ENCODE results near the gene ASCL3. TPM values are rescaled to one million over a fixed set of nuclear protein-coding genes. Genes with fewer than 3 reads are reported as not detected.
"Not testable (repeated sequence)": the region's sequence is repeated elsewhere in the genome, so short reads cannot be mapped to it uniquely, and the experiment has no call there.

ASCL3 gene
- total RNA-seq, 6 donors from 2014 or later = not detected

- no peak for ATAC-seq (ENCODE audit: low FRiP score in 2 of 2)
- 84 to 97% methylated on average over 5 of the region's 5 CpGs for WGBS, 2 donors
Observed at GRCh38 chr11:8985462-8985861, 42.6 kb upstream of the ASCL3 start.

GRCh38 chr11:8983552-8983951 lies 40.7 kb upstream of the ASCL3 start:
- no peaks in the 10 kb centered on the region for H3K9me3 ChIP-seq
- H3K4me3 ChIP-seq = no peak overlapping the region
- H3K36me3 ChIP-seq = no peaks in the 10 kb centered on the region
- no peak overlapping the region for H3K27ac ChIP-seq
- TF ChIP-seq POLR2AphosphoS5 (IDR thresholded peaks at IDR 0.05) = no peak
- ATAC-seq (ENCODE audit: low FRiP score in 2 of 2) = no peak
- 63 to 88% methylated on average over 2 of the region's 2 CpGs for WGBS, 2 donors
- no peak for DNase-seq
- no peaks in the 10 kb centered on the region for H3K27me3 ChIP-seq
- H3K4me1 ChIP-seq = no peaks in the 10 kb centered on the region

More at GRCh38 chr11:8985462-8985861, 42.6 kb upstream of the ASCL3 start:
- Histone ChIP-seq H3K4me1 (no peaks in the 10 kb centered on the region), H3K27me3 (no peaks in the 10 kb centered on the region), H3K27ac (no peak overlapping the region), H3K9me3 (no peaks in the 10 kb centered on the region), H3K4me3 (no peak overlapping the region), H3K36me3 (no peaks in the 10 kb centered on the region)
- TF ChIP-seq CTCF (IDR thresholded peaks at IDR 0.05) (no peak), EP300 (IDR thresholded peaks at IDR 0.05) (no peak), POLR2AphosphoS5 (IDR thresholded peaks at IDR 0.05) (no peak), POLR2A (IDR thresholded peaks at IDR 0.05) (no peak)
- no peak for DNase-seq

- H3K9me3 ChIP-seq = no peaks in the 10 kb centered on the region
- 79 to 85% methylated on average over 3 of the region's 3 CpGs for WGBS, 2 donors
- DNase-seq (no peak), ATAC-seq (ENCODE audit: low FRiP score in 2 of 2) (no peak)
- H3K27ac ChIP-seq = no peak overlapping the region
- no peak for TF ChIP-seq CTCF (IDR thresholded peaks at IDR 0.05)
- no peak for TF ChIP-seq EP300 (IDR thresholded peaks at IDR 0.05)
- no peak for TF ChIP-seq POLR2A (IDR thresholded peaks at IDR 0.05)
- no peak for TF ChIP-seq POLR2AphosphoS5 (IDR thresholded peaks at IDR 0.05)
- no peaks in the 10 kb centered on the region for H3K4me1 ChIP-seq
- no peaks in the 10 kb centered on the region for H3K36me3 ChIP-seq
- H3K27me3 ChIP-seq = no peaks in the 10 kb centered on the region
- no peak overlapping the region for H3K4me3 ChIP-seq
Observed at GRCh38 chr11:8980485-8980884, 37.7 kb upstream of the ASCL3 start.

- H3K4me1 ChIP-seq; H3K36me3 ChIP-seq; H3K27me3 ChIP-seq; DNase-seq; H3K4me3 ChIP-seq; H3K9me3 ChIP-seq; H3K27ac ChIP-seq; ATAC-seq (ENCODE audit: low FRiP score in 2 of 2): not testable (repeated sequence)
- 89 to 92% methylated on average over 5 of the region's 7 CpGs for WGBS, 2 donors
Observed at GRCh38 chr11:8979365-8979764, 36.5 kb upstream of the ASCL3 start.

- Histone ChIP-seq H3K27ac (no peak overlapping the region), H3K27me3 (no peaks in the 10 kb centered on the region), H3K4me3 (no peak overlapping the region), H3K4me1 (no peaks in the 10 kb centered on the region), H3K36me3 (no peaks in the 10 kb centered on the region), H3K9me3 (no peaks in the 10 kb centered on the region)
- 72 to 77% methylated on average over 3 of the region's 3 CpGs for WGBS, 2 donors
- DNase-seq (no peak), ATAC-seq (ENCODE audit: low FRiP score in 2 of 2) (no peak)
- TF ChIP-seq POLR2A (IDR thresholded peaks at IDR 0.05) (no peak), CTCF (IDR thresholded peaks at IDR 0.05) (no peak), EP300 (IDR thresholded peaks at IDR 0.05) (no peak), POLR2AphosphoS5 (IDR thresholded peaks at IDR 0.05) (no peak)
Observed at GRCh38 chr11:8973121-8973520, 30.3 kb upstream of the ASCL3 start.

GRCh38 chr11:8971924-8972316 lies 29.1 kb upstream of the ASCL3 start:
- no peak overlapping the region for H3K27ac ChIP-seq
- WGBS, 2 donors = 79 to 84% methylated on average over 1 of the region's 1 CpG
- no peaks in the 10 kb centered on the region for H3K9me3 ChIP-seq
- DNase-seq = no peak
- no peak for ATAC-seq (ENCODE audit: low FRiP score in 2 of 2)
- TF ChIP-seq CTCF (IDR thresholded peaks at IDR 0.05) (no peak), EP300 (IDR thresholded peaks at IDR 0.05) (no peak), POLR2AphosphoS5 (IDR thresholded peaks at IDR 0.05) (no peak), POLR2A (IDR thresholded peaks at IDR 0.05) (no peak)
- no peaks in the 10 kb centered on the region for H3K36me3 ChIP-seq
- no peaks in the 10 kb centered on the region for H3K27me3 ChIP-seq
- H3K4me1 ChIP-seq = no peaks in the 10 kb centered on the region
- H3K4me3 ChIP-seq = no peak overlapping the region

All from upper lobe of left lung (tissue), 6 donors.